ENCODE data around the gene LRRC3.
"Not testable (repeated sequence)": the region's sequence is repeated elsewhere in the genome, so short reads cannot be mapped to it uniquely, and the experiment has no call there.

The LRRC3 gene

GRCh38 chr21:44478124-44478800, 23.0 kb downstream of the LRRC3 start:
- DNase-seq (ENCODE audit: low spot score), result no peak

GRCh38 chr21:44478801-44479167, 23.5 kb downstream of the LRRC3 start:
- no peak for DNase-seq (ENCODE audit: low spot score)

GRCh38 chr21:44479556-44480199, 24.4 kb downstream of the LRRC3 start:
- not testable (repeated sequence) for DNase-seq (ENCODE audit: low spot score)

- no peak for DNase-seq (ENCODE audit: low spot score)
Observed at GRCh38 chr21:44480200-44481053, 25.1 kb downstream of the LRRC3 start.

- DNase-seq (ENCODE audit: low spot score), result no peak
Observed at GRCh38 chr21:44482581-44483287, 27.4 kb downstream of the LRRC3 start.

- DNase-seq (ENCODE audit: low spot score), result no peak
Observed at GRCh38 chr21:44483288-44484237, 28.3 kb downstream of the LRRC3 start.

- DNase-seq (ENCODE audit: low spot score), result no peak
Observed at GRCh38 chr21:44484498-44485253, 29.4 kb downstream of the LRRC3 start.

- no peak for DNase-seq (ENCODE audit: low spot score)
Observed at GRCh38 chr21:44485254-44485793, 30.0 kb downstream of the LRRC3 start.

- no peak for DNase-seq (ENCODE audit: low spot score)
Observed at GRCh38 chr21:44485796-44486195, 30.5 kb downstream of the LRRC3 start.

GRCh38 chr21:44486302-44486701, 31.0 kb downstream of the LRRC3 start:
- DNase-seq (ENCODE audit: low spot score), result no peak

GRCh38 chr21:44487831-44488230, 32.5 kb downstream of the LRRC3 start:
- no peak for DNase-seq (ENCODE audit: low spot score)

- DNase-seq (ENCODE audit: low spot score), result no peak
Observed at GRCh38 chr21:44489962-44490361, 34.7 kb downstream of the LRRC3 start.

- no peak for DNase-seq (ENCODE audit: low spot score)
Observed at GRCh38 chr21:44490405-44490804, 35.1 kb downstream of the LRRC3 start.

GRCh38 chr21:44490816-44491215, 35.5 kb downstream of the LRRC3 start:
- DNase-seq (ENCODE audit: low spot score), result no peak

- DNase-seq (ENCODE audit: low spot score), result no peak
Observed at GRCh38 chr21:44492567-44493385, 37.5 kb downstream of the LRRC3 start.

- no peak for DNase-seq (ENCODE audit: low spot score)
Observed at GRCh38 chr21:44494418-44494817, 39.1 kb downstream of the LRRC3 start.

GRCh38 chr21:44494956-44495355, 39.6 kb downstream of the LRRC3 start:
- DNase-seq (ENCODE audit: low spot score), result no peak

- no peak for DNase-seq (ENCODE audit: low spot score)
Observed at GRCh38 chr21:44495611-44496563, 40.6 kb downstream of the LRRC3 start.
